SH-SY5Y (cell line): ENCODE data around the gene PDGFA.

Experiments used
- GATA2 ChIP-seq: IDR thresholded peaks from 2 replicates; pipeline ENCODE4 v1.6.1; 2011; ENCODE audit warnings: mild to moderate bottlenecking, low read depth, low read length
- GATA3 ChIP-seq: IDR thresholded peaks from 2 replicates; pipeline ENCODE4 v1.6.1; 2011; ENCODE audit warnings: low read depth, mild to moderate bottlenecking, low read length, moderate library complexity

DNA sequence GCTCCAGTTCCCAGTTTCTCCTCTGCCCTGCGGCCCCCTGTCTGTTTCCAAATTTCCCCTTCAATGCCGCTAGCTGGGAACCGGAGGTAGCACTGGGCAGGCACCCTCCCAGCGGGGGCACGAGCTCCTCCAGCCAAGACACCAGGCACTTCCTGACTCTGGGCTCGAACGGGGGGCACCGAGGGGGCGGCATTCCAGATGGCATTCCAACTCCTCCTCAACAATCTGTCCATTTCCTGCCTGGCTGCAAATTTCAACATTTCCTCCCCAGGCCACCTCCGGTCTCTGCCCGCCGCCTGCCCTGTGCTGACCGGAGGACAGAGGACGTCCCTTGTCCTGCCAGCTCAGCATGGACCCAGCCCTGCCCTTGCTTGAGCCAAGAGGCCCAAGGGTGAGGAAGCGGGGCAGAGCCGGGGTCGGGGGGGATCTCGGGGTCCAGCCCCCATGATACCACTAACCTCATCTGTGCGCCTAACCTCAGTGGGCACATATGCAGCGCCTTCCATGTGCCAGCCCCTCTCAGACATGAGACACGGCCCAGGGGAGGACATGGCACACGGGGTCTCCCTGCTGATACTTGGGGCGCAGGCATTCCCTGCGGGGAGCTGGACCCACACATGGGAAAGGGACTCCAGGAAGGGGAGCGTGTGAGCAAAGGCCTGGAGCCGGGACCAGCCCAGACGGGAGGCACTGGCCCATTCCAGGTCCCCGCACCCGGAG is 58.0 kb downstream of the PDGFA start:
- TF ChIP-seq GATA2 (no peak), GATA3 (no peak)
